Neutrophil (primary cell): ENCODE measurements around the gene FGGY.

Experiments
- H3K27ac ChIP-seq: fragments of 200-600 bp; sonication (generic); 2 replicates; pipeline ENCODE4 v1.5.1; 2016; ENCODE audit warnings: mild to moderate bottlenecking, moderate library complexity
- H3K27me3 ChIP-seq: fragments of 200-600 bp; sonication (generic); 2 replicates; pipeline ENCODE4 v1.6.0; 2016; ENCODE audit warnings: mild to moderate bottlenecking
- H3K36me3 ChIP-seq: fragments of 200-600 bp; sonication (generic); 2 replicates; pipeline ENCODE4 v1.5.1; 2017
- H3K4me1 ChIP-seq, 2 experiments: fragments of 200-600 bp in 1 of 2; sonication (generic) in 1 of 2; 1 replicate in 1 of 2; 2 replicates in 1 of 2; pipeline versions ENCODE4 v1.5.1 to v1.6.1; 2013 to 2016; ENCODE audit warnings: low read depth in 1 of 2, low read length in 1 of 2, mild to moderate bottlenecking in 1 of 2, moderate library complexity in 1 of 2; ENCODE audit not compliant: control insufficient read depth in 1 of 2, insufficient read depth in 1 of 2
- H3K4me3 ChIP-seq, 2 experiments: fragments of 200-600 bp in 1 of 2; sonication (generic) in 1 of 2; 1 replicate in 1 of 2; 2 replicates in 1 of 2; pipeline ENCODE4 v1.5.1; 2013 to 2016; ENCODE audit warnings: low read depth in 1 of 2, low read length in 1 of 2, mild to moderate bottlenecking in 1 of 2, moderate library complexity in 1 of 2
- H3K9me3 ChIP-seq: fragments of 200-600 bp; sonication (generic); 2 replicates; pipeline ENCODE4 v1.5.1; 2016
- CTCF ChIP-seq: fragments of 200-600 bp; sonication (generic); IDR thresholded peaks from 2 replicates; pipeline ENCODE4 v1.5.1; 2016; ENCODE audit warnings: antibody characterized with exemption

The FGGY gene

GRCh38 chr1:59427155-59427554 lies 130.3 kb downstream of the FGGY start:
- H3K27ac ChIP-seq = no peak overlapping the region
- no peaks in the 10 kb centered on the region for H3K9me3 ChIP-seq
- H3K4me3 ChIP-seq = no peak overlapping the region
- H3K27me3 ChIP-seq = no peaks in the 10 kb centered on the region
- H3K36me3 ChIP-seq = no peaks in the 10 kb centered on the region
- peaks cover 0 to 7% of the 10 kb centered on the region in 2 experiments for H3K4me1 ChIP-seq
- TF ChIP-seq CTCF = no peak

- no peak overlapping the region for H3K27ac ChIP-seq
- no peaks in the 10 kb centered on the region for H3K9me3 ChIP-seq
- no peaks in the 10 kb centered on the region for H3K27me3 ChIP-seq
- H3K4me3 ChIP-seq = no peak overlapping the region
- H3K36me3 ChIP-seq = no peaks in the 10 kb centered on the region
- TF ChIP-seq CTCF = no peak
- H3K4me1 ChIP-seq = peaks cover 0 to 5% of the 10 kb centered on the region in 2 experiments
Observed at GRCh38 chr1:59427784-59428183, 130.9 kb downstream of the FGGY start.

GRCh38 chr1:59428828-59429227 lies 131.9 kb downstream of the FGGY start:
- no peak for TF ChIP-seq CTCF
- no peak overlapping the region for H3K4me3 ChIP-seq
- no peaks in the 10 kb centered on the region for H3K9me3 ChIP-seq
- no peaks in the 10 kb centered on the region for H3K4me1 ChIP-seq
- H3K27me3 ChIP-seq = no peaks in the 10 kb centered on the region
- no peak overlapping the region for H3K27ac ChIP-seq
- H3K36me3 ChIP-seq = no peaks in the 10 kb centered on the region

- H3K27me3 ChIP-seq = no peaks in the 10 kb centered on the region
- H3K4me3 ChIP-seq = no peak overlapping the region
- no peak for TF ChIP-seq CTCF
- no peaks in the 10 kb centered on the region for H3K36me3 ChIP-seq
- no peak overlapping the region for H3K27ac ChIP-seq
- H3K4me1 ChIP-seq = no peaks in the 10 kb centered on the region
- no peaks in the 10 kb centered on the region for H3K9me3 ChIP-seq
Observed at GRCh38 chr1:59429656-59430055, 132.8 kb downstream of the FGGY start.

GRCh38 chr1:59431566-59432294 lies 134.8 kb downstream of the FGGY start:
- Histone ChIP-seq H3K27ac (no peak overlapping the region), H3K4me1 (no peaks in the 10 kb centered on the region), H3K4me3 (no peak overlapping the region)

More at GRCh38 chr1:59431566-59432294, 134.8 kb downstream of the FGGY start:
- TF ChIP-seq CTCF = no peak
- no peaks in the 10 kb centered on the region for H3K9me3 ChIP-seq
- H3K27me3 ChIP-seq = no peaks in the 10 kb centered on the region
- H3K36me3 ChIP-seq = no peaks in the 10 kb centered on the region
